NCI-H146 treated with DMSO at 0.1 percent for 48 hours (cell line): ENCODE data around the gene KRTAP10-12.
A peak's percentile ranks its signal among the peaks of the same experiment; 100 is the strongest.

Experiments
- DNase-seq: peaks from one replicate; lab custom pipeline; 2025; ENCODE audit not compliant: unreplicated experiment; lab: John Stamatoyannopoulos, UW

KRTAP10-12 gene

DNA sequence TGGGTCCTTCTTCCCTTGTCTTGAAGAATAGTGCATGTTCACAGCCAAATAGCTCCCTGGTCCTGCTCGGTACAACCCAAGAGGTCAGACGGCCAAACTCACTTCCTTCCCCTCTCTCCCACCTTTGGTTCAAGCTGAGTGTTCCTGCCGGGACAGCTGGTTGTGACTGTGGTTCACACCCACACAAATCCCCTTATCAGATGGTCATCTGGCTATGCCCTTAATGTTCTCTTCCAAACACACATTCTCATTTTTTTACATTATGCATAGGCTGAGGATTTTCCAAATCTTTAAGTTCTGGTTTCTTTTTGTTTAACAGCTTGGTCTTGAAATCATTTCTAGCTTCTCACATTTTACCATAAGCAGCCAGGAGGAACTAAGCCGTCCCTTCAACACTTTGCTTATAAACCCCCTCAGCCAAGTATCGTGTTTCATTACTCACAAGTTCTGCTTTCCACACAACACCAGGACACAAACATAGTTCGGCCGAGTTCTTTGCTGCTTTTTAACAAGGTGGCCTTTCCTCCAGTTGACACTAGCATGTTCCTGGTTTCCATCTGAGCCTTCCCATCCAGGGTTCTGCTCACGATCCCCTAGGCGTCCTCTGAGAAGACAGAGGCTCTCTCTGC, 34.1 kb downstream of the KRTAP10-12 start:
- no peak for DNase-seq

GRCh38 chr21:44732263-44732662, 35.3 kb downstream of the KRTAP10-12 start:
- DNase-seq, result no peak

DNA sequence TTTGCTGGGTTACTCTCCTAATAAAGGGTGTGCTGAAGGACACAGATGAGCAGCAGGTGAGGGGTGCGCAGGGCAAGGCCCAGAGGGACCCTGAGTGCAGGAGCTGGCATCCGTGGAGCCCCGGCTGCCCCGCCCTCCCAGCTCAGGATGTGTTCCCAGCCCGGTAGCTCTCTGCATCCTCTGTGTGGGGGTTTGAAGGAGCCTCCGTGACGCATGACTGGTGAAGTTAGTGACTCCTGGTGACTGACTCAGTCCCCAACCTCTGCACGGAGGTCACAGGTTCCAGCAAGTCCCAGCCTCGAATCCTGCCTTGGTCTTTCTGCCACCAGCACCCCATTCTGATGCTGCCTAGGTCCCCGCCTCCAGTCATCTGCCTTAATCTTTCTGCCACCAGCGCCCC, 36.0 kb downstream of the KRTAP10-12 start:
- DNase-seq, result no peak

DNA sequence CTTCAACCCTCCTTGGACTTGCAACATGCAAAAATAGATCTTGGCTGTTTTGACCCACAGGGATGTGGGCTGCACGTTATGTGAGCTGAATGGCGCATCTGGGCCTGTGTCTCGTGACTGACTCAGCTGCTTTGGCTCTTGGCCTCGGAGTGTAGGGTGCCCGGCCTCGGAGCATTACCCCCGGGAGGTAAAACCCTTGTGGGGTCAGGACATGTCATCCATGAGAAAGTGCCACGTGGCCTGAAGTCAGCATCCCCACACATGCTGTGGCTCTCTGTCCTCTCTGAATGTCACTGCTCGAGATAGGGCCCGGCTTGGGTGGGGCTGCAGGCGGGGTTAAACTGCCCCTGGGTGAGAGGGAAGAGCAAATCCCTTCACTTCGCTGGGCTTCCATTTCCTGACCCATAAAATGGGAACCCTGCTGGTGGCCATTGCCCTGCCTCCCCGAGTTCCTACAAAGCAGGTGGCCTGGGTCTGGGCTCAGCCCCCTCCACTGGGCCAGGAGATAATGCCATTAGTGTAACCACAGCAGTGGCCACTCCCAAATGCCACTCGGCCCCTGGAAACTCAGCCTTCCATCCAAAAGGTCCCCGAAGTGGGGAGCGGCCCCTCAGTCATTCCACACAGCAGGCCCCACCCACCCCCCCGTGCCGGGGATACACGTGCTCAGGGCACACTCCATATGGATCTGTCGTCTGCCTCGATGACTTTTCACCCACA, 37.2 kb downstream of the KRTAP10-12 start:
- DNase-seq, result no peak

DNA sequence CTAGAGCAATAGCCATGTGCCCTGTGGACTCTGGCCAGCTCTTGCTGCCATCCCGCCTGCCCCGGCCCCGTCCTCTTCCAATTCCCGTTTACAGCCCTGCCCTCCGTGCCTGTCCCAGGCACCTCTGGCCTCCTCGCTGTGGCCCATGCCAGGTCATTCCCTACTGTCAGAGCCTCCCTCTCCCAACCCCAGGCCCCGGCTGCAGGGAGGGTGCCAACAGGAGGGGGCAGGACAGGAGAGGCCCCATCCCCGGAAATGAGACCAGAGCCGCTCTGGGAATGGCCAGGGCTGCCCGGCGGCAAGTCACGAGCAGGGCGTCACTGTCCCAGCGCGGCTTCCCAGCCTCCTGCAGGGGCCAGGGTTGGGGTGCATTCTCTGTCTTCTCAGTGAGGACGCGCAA, 37.9 kb downstream of the KRTAP10-12 start:
- DNase-seq, result no peak

DNA sequence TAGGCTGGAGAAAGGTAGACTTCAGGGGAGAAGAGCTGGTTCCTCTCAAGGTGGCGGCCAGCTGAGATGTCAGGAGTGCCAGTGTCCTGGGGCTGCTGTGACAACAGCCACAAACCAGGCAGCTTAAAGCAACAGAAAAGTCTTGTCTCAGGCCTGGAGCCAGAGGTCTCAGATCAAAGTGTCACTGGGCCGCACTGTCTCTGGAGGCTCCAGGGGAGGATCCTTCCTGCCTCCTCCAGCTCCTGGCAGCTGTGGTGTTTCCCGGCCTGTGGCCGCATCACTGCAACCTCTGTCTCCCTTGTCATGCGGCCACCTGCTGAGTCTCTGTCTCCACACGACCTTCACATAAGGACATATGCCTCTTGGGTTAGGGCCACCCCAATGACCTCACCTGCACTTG, 38.8 kb downstream of the KRTAP10-12 start:
- no peak for DNase-seq

DNA sequence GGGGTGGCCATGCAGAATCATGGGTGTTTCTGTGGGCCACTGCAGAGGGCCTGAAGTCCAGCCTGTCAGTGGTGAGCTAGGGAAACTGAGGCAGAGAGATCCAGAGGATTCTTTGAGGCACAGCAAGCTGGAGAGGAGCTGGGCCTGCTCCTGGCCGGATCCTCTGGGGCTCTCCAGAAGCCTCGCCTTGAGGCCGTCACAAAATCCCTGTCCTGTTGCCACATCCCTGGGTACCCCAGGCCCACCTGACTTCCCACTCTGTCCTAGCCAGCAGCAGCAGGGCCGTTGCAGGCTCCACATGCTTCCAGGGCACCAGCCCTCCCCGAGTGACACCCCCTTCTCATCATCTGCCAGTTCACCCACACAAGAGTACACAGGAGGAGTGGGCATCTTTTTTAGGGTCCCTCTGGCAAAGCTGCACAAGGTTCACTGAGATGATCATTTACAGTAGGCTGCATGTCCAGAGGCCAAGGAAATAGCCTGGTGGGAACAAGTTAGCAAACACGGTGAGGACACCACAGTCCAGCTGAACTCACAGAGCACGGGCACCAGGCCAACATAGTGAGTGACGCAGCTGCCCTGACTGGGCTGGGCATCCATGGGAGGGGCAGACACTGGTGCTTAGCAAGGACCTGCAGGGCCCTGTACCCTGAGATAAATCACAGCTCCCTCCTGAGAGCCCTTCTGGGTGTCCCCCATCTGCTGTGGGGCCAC, 39.5 kb downstream of the KRTAP10-12 start:
- DNase-seq, result peak; percentile 70

DNA sequence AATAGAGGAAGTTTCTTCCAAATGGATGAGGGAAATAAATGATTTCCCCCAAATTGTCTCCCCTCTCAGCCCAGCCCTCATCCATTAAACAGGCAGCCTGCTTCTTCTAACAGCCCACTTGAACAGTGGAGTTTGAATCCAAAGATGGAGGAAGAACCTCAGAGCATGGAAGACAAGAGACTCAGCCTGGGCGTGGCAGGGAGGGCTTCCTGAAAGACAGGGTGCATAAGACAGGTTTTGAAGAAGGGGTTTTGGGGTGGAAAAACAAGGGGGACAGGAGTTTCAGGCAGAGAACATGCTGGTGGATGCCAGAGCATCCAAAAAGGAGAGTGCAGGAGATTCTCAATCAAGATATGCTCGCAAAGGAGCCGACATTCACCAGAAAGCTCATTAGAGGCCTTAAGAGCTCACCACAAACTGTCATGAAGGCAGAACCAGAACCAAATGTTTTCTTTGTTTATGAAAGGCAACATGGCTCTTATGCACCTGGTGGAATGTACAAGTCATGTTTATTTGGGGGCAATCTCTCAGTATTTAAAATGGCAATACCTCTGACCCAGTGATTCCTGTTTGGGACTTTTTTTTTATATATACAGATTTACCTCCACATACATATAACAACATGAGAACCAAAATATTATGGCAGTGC, 40.9 kb downstream of the KRTAP10-12 start:
- no peak for DNase-seq

GRCh38 chr21:44738621-44739020, 41.6 kb downstream of the KRTAP10-12 start:
- DNase-seq, result no peak

DNA sequence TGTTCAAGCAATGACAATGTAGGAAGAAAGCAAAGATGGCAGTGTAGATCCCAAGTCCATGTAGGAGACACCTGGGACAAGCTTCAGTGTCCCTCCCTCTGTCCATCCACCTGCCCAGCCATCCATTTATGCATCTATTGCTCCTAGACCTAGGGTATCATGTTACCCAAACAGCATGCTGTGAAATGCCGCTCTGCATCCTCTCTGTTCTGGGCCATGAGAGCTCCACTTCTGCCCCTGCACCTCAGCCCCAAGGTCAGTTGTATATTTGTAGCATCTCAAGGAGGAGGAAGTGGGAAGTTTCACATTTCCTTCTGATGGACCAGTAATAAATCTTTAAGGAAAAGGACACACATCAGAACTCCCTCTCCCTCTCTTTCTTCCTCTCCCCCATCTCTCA, 42.3 kb downstream of the KRTAP10-12 start:
- peak; percentile 28 for DNase-seq

DNA sequence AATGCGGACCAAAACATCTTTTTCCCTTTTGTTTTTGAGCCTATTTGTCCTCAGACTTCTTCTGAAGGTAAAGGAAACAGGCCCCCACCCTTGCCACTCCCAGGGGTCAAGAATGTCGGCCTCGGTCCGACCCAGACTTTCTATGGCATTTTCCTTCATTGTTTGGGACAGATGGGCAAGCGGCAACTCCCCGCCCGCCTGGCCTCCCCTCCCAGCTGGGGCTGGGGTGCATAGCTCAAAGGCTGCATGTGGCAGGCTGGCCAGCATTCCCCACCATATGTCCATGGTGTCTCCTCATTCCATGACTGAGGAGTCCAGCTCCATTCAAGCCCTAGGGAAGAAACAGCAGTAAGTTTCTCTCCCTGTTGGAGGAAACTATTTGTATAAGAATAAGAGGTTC, 43.8 kb downstream of the KRTAP10-12 start:
- no peak for DNase-seq

DNA sequence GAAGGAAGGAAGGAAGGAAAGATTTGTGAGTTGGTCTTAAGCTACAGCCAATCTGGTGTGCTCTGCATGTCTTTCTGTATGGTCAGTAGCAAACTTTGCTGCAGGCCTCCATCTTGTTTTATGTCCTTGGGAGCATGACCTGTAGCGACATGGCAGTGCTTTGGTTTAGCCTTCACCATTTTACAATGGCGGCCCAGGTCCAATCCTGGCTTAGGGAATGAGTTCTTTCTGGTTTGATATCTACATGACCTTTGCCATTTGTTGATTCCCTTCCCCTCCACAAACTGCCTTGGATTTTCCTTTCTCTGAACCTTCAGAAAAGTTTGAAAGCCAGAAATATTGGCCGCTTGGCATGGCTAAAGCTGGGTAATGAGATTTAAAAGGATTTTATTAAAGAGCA, 44.9 kb downstream of the KRTAP10-12 start:
- DNase-seq, result no peak

GRCh38 chr21:44742418-44743153, 45.6 kb downstream of the KRTAP10-12 start:
- peak; percentile 25 for DNase-seq
